ENCODE data around the gene NFASC.

The NFASC gene

GRCh38 chr1:204915861-204916495 is 45.3 kb downstream of the NFASC start:
- Histone ChIP-seq H3K4me1 (ENCODE audit: control insufficient read depth, insufficient read depth, low read length) (no peaks in the 10 kb centered on the region), H3K27ac (ENCODE audit: extremely low read depth, low read depth, low read length) (no peak overlapping the region), H3K36me3 (ENCODE audit: control insufficient read depth in 2 of 2, insufficient read depth in 1 of 2, low read length in 2 of 2) (no peaks in the 10 kb centered on the region), H3K9me3 (ENCODE audit: control insufficient read depth, insufficient read depth, low read depth, low read length) (no peaks in the 10 kb centered on the region), H3K4me3 (ENCODE audit: low read depth, low read length) (no peak overlapping the region)
- CTCF ChIA-PET: interaction anchor here (0.7 to 2.3 kb wide), 2 partner anchors 24 to 108 kb away, joined by 3 to 6 read pairs; no protein-coding TSS in a partner anchor
- POLR2A ChIA-PET: no interaction called here
- TF ChIP-seq KLF1 (tag by site-specific recombination; IDR thresholded peaks at IDR 0.05): no peak
- no peak for TF ChIP-seq ZNF626 (tag by site-specific recombination; IDR thresholded peaks at IDR 0.05)
- TF ChIP-seq AEBP2 (tag by site-specific recombination; IDR thresholded peaks at IDR 0.05; ENCODE audit: borderline replicate concordance): no peak
- no peak for TF ChIP-seq ZNF571 (tag by site-specific recombination; IDR thresholded peaks at IDR 0.05)
- TF ChIP-seq ZNF133 (tag by site-specific recombination; IDR thresholded peaks at IDR 0.05): no peak
- TF ChIP-seq HOXC10 (CRISPR knock-in tag; IDR thresholded peaks at IDR 0.05): no peak
- no peak for TF ChIP-seq ZNF549 (tag by site-specific recombination; IDR thresholded peaks at IDR 0.05)
- no peak for TF ChIP-seq ZNF280D (tag by site-specific recombination; IDR thresholded peaks at IDR 0.05)
- TF ChIP-seq KLF10 (tag by site-specific recombination; IDR thresholded peaks at IDR 0.05): no peak
- no peak for TF ChIP-seq OSR2 (tag by site-specific recombination; IDR thresholded peaks at IDR 0.05)
- TF ChIP-seq ZNF707 (tag by site-specific recombination; IDR thresholded peaks at IDR 0.05): no peak
- no peak for TF ChIP-seq ZNF658 (tag by site-specific recombination; IDR thresholded peaks at IDR 0.05)
- TF ChIP-seq ZNF670 (tag by site-specific recombination; IDR thresholded peaks at IDR 0.05; ENCODE audit: low read depth): no peak

- ChIA-PET CTCF (no interaction called here), POLR2A (no interaction called here)
- Histone ChIP-seq H3K27ac (ENCODE audit: extremely low read depth, low read depth, low read length) (no peak overlapping the region), H3K9me3 (ENCODE audit: control insufficient read depth, insufficient read depth, low read depth, low read length) (no peaks in the 10 kb centered on the region), H3K4me1 (ENCODE audit: control insufficient read depth, insufficient read depth, low read length) (no peaks in the 10 kb centered on the region), H3K36me3 (ENCODE audit: control insufficient read depth in 2 of 2, insufficient read depth in 1 of 2, low read length in 2 of 2) (no peaks in the 10 kb centered on the region), H3K4me3 (ENCODE audit: low read depth, low read length) (no peak overlapping the region)
- TF ChIP-seq SETDB1 (IDR thresholded peaks at IDR 0.05; ENCODE audit: insufficient read length, low read length): peak; percentile 59
- TF ChIP-seq, protein P1, sequence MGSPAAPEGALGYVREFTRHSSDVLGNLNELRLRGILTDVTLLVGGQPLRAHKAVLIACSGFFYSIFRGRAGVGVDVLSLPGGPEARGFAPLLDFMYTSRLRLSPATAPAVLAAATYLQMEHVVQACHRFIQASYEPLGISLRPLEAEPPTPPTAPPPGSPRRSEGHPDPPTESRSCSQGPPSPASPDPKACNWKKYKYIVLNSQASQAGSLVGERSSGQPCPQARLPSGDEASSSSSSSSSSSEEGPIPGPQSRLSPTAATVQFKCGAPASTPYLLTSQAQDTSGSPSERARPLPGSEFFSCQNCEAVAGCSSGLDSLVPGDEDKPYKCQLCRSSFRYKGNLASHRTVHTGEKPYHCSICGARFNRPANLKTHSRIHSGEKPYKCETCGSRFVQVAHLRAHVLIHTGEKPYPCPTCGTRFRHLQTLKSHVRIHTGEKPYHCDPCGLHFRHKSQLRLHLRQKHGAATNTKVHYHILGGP (tag by site-specific recombination; IDR thresholded peaks at IDR 0.05): no peak
- no peak for TF ChIP-seq ZNF645 (tag by site-specific recombination; IDR thresholded peaks at IDR 0.05)
- no peak for TF ChIP-seq ZNF112 (tag by site-specific recombination; IDR thresholded peaks at IDR 0.05)
- TF ChIP-seq ZNF843 (tag by site-specific recombination; IDR thresholded peaks at IDR 0.05): no peak
Measured at GRCh38 chr1:204917802-204918201, 47.1 kb downstream of the NFASC start.
